ENCODE results near the gene CAV3.
A peak's percentile ranks its signal among the peaks of the same experiment; 100 is the strongest.

The CAV3 gene

DNA sequence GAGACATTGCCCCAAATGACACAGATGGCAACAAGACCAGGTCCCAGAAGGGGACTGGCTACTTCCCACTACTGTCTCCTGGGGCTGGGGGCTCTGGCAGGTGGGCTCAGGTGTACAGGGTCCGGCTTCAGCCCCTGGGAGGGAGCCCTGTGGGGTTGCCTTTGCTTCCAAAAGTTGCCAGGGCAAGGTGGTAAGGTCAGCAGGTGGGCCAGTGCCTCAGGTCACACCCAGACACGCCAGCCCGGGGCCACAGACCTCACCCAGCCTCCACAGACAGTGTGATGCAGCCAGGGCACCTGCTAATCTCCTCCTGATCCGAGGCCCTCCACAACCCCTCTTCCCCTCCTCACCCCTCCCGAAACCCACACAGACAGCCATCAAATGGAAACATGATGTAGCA lies 28.3 kb downstream of the CAV3 start:
- DNase-seq (ENCODE audit: low spot score) = no peak

DNA sequence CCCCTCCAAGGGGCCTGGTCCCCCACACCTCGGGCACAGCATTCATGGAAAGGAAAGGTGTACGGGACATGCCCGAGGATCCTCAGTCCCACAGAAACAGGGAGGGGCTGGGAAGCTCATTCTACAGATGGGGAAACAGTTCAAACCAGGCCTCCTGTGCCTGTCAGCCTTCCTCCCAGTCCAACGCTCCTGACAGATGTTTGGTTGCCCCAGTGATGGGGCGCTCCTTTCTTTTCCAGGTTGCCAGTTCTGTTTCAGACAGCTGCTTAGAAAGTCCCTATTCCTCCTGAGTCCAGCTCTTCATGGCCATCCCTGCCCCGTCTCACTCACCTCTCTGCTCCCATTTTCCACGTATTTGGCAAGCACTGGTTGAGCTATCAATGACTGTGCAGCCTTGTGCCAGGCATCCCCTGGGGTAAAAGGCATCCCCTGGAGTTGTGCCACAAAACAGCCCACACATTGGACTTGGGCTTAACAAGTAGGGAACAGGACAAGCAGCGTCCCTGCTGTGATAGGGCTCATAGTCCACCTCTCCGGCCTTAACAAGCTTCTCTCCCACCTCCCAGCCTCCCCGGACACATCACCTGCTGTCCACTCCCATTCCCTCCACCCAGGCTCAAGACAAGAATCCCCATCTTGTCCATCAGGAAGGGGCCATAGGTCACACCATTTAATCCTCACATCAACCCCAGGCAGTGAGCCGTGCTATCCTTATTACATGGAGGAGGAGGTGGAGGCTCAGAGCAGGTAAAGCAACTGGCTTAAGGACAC lies 29.2 kb downstream of the CAV3 start:
- no peak for DNase-seq (ENCODE audit: low spot score)

DNA sequence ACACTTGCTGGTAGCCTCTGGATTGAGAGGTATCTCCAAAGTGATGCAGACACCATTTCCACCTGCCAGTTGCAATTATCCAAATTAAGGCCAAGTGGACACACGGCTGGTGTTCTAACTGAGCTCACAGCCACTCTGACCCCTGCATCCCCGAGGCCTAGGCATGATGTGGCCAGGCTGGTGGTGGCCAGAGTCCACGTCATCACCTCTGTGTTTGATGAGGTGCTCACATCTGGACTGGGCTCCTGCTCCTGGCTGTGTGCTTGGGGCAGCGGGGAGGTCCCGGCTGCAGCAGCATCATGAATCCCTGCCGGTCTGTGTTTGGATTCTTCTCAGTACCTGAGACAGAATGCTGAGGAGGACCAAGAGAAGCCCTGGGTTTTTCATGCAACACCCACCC lies 30.9 kb downstream of the CAV3 start:
- DNase-seq (ENCODE audit: low spot score) = no peak

DNA sequence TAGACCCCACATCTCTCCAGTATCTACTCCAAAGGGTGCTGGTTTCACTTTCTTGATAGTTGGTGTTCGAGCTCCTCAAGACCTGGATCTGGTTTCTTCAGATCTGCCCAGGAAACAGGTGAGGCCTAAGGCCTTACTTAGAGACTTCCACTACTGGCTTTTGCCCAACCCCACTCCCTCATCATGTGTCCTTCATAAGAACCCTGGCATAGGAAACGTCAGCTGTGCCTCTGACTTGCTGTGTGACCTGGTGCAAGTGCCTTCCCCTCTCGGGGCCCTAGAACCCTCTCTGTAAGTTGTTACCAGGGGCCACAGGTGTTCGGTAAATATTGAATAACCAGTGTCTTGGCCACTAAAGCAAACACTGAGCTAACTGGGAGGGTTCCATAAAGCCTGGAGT lies 31.9 kb downstream of the CAV3 start:
- DNase-seq (ENCODE audit: low spot score) = no peak

DNA sequence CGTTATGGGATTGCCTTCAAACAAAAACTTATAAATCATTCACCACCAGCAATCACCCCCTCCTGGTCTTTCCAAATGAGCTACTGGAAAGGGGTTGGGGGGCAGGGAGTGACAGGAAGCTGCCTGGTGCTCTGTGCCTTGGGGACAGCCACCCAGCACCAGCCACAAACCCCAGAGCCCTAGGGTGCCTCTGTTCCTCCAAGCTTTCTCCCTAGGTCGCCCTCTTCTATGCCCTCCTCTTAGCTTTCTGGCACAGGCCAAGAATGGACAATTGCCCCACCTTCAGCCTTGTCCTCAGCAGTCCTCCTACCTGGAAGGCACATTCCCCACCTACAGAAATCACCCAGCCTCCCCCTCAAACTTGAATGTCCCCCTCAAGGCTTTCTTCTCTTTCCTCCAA lies 32.5 kb downstream of the CAV3 start:
- DNase-seq (ENCODE audit: low spot score) = no peak

DNA sequence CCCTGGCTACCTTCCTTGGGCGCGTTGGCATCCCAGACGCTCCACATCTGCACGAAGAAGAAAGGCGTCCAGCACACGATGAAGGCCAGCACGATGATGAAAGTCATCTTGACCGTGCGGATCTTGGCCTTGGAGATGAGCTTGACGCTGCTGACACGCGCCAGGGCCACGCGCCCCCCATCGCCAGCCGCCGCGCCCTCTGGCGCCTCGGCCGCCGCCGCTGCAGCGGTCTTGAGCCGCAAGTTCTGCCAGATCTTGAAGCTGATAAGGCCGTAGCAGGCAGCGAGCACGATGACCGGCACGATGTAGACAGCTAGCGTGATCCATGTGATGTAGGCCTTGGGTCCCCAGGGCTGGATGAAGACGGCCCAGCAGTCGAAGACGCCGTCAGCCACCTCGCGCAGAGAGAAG lies 33.7 kb downstream of the CAV3 start:
- DNase-seq (ENCODE audit: low spot score) = no peak

DNA sequence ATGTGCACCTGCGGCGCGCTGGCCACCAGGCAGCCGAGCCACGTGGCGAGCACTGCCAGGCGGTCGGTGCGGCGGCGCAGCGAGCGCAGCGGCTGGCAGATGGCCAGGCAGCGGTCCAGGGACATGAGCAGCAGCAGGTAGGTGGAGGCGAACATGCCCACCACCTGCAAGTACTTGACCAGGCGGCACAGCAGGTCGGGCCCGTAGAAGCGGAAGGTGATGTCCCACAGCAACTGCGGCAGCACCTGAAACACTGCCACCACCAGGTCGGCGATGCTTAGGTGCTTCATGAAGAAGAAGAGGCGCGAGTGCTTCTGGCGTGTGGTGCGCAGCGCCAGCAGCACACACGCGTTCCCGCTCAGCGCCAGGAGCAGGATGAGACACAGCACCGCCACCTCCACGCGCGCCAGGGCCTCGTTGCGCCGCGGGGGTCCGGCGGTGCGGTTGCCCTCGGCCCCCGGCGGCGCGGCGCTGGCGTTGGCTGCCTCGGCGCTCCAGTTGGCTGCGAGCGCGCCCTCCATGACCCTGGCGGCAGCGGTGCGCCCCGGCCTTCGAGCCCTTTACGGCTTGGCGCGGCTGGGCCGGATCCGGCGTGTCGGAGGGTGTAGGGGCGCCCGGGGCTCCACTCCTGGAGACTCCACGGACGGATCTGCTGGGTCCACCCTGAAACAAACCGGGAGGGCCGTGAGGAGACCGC lies 34.2 kb downstream of the CAV3 start:
- DNase-seq (ENCODE audit: low spot score) = no peak

DNA sequence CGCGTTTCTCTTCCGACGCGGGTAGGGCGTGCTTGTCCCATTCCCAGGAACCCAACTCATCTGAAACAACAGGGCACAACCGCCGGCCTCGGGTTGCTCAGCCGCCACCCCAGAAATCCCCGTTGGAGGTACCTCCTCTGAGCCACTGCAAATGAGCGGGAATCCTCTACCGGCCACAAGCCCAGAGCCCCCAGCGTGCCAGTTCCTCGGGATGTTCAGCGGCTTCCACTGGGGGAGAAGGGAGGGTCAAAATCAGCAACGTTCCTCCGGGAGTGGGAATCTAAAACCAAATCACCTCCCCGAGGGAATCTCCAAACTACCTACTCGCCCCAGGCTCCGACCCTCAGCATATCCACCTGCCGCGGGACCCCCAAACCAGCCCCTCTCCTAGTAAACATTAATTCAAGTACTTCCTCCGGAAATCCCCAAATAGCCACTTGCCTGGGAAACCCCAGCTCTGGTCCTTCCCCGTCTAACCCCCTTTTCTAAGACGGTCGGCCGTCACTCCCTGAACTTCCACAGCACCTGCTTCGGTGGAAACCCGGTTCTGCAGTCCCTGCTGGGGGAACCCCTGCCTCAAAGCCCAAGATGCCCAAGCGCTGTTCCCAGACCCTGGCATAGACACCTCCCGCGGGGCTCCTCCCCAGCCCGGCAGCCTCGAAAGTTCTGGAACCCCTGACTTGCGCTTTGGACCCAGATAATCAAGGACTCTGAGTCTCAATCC lies 34.9 kb downstream of the CAV3 start:
- no peak for DNase-seq (ENCODE audit: low spot score)

DNA sequence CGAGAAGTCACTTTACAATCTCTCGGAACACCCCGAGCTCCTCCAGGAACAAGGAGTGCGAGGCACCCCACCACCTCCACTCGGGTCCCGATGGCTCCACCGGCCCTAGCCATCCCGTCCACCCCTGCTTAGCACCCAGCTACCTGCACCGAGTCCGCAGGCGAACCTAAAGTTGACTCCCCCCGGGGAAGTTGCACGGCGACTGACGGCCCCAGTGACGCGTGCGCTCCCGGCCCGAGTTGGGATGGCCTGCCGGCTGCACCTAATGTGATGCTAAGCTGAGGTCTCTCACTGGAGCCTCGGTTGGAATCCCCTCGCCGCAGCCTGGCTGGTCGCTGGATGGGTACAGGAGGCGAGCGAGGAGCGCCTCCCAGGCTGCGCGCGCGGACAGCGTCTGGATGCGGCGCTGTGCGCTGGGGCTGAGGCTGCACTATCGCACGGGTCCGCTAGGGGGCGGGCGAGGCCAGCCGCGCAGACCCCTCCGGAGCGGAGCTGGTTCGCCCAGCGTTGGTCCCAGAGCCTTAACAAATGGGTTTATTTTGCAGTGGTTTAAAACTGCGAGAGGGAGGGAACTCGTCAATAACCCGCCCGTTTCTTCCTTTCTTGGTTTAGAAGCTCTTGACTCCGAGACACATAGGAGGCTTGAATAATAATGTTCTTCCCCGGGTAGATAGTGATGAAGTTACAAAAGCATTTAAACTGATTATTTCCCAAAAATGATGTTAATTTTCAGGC lies 35.7 kb downstream of the CAV3 start, which contains the start of gene OXTR:
Gene OXTR, minus strand, starts transcription at position 526 of the 735 bp plus-strand sequence. CDS start 1,426 bp downstream, outside the sequence.
- DNase-seq (ENCODE audit: low spot score) = peak; percentile 74

DNA sequence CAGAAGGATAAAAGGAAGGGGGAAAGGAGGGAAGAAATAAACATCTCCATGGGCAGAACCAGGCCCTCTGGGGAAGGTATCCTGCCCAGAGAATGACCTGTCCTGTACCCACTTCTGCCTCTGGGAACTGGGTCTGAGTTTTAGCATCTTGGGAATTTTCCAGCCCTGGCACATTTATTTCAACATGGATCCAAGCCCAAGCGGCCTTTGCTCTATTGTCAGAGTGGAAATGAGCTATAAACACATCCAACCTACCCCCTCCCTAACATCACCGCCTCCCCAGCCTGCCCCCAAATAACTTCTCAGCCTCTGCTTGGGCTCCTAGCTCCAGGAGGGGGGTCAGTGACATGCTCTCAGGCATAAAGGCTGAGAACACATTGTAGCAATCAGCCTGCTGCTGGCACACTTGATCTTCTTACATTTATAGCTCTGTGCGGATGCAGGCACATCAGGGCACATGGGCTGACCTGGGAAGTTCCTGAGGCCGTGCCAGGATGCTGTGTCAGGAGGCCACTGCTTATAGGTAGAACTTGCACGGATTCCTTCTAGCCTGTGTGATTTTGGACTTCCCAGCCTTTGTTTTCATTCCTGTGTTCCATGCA lies 40.4 kb downstream of the CAV3 start:
- DNase-seq (ENCODE audit: low spot score) = no peak

DNA sequence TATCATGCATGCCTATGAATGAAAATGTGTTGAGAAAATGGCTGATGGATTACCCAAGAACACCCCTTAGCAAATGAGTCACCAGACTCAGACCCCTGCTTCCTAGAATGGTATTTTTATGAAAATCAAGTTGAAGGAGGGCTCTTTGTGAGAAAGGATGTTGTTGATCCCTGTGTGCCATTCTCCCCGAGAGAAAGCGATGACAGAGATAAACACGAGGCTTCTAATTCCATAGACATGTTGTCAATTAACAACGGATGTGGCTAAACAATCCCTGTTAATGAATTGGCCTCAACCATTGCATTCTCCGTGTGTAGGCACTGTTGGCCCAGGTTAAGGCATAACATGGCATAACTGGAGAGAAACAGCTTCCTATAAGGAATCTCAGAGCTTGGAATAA lies 41.6 kb downstream of the CAV3 start:
- no peak for DNase-seq (ENCODE audit: low spot score)

DNA sequence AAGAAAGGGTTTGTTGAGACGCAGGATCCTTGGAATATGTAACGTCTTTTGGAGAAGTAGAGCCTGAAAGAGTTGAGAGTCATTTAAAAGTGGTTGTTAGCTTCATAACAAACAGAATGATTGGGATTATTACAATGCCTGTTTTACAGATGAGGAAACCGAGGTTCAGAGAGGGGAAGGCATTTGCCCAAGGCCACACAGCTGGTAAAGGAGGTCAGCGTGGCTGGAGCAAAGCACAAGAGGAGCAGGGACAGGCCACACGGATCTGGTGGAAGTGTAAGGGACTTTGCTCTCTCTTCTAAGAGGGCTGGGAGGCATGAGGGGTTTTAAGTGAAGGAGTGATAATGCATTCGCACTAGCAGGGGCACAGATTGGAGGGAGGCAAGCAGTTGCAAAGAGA lies 42.0 kb downstream of the CAV3 start:
- no peak for DNase-seq (ENCODE audit: low spot score)

DNA sequence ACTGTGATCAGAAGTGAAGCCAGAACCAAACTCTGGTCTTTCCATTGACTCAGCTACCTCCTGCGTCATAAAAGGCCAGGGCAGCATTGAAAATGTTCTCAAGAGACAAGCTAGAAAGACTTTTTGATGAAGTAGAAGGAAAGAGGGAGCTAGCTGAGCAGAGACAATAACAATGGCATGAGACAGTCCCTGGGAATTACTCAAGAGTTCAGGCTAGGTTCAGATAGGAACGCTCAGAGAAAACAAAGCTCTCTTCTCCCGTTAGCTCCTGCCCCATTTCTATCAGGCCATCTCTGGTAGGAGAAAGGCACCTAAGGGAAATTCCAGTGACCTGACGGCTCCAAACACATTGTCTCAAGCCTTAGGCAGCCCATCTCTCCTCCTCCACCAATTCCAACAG lies 42.8 kb downstream of the CAV3 start:
- DNase-seq (ENCODE audit: low spot score) = no peak

DNA sequence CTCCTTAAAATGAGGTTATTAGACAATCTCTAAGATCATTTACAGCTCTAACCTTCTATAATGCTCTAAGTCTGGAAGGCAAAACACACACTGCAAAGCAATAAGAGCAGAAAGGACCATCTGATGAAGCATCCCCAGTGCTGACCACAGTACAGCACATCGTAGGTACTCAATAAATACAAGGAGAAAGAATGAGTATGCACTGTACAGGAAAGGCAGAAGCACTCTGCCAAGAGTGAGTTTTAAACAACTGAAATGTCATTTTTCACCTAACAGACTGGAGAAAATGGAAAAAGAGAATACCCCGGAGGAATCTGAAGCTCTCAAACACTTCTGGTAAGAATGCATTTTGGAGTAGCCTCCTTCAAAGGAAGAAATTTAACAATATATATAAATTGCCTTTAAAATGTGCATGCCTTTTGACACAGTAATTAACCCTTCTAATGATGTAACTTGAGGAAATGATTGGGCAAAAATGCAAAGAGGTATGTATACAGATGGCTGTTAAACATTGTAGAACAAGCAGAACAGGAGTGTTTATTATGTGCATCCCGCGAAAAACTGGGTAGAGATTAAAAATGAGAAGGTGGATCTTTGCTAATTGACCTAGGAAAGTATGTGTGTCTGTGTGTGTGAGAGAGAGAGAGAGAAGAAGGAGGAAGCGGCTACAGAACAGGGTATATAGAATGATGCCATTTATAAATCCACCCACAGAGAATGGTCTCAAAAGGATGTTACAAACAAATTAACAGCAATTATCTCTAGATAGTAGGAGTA lies 43.8 kb downstream of the CAV3 start:
- no peak for DNase-seq (ENCODE audit: low spot score)

DNA sequence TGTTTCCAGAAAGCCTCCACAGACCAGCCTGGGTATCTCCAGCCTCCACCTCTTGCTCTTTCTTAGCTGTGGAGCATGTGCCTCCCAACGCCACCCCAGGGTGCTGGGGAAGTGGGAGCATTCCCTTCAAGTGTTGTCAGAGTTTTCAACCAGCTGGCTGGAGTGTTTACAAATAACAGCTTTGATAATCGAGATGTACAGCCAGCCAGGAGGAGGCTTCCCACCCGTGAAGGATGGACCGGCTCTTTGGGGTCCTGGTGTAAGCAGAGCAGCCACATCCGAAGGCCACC lies 44.3 kb downstream of the CAV3 start:
- DNase-seq (ENCODE audit: low spot score) = no peak

DNA sequence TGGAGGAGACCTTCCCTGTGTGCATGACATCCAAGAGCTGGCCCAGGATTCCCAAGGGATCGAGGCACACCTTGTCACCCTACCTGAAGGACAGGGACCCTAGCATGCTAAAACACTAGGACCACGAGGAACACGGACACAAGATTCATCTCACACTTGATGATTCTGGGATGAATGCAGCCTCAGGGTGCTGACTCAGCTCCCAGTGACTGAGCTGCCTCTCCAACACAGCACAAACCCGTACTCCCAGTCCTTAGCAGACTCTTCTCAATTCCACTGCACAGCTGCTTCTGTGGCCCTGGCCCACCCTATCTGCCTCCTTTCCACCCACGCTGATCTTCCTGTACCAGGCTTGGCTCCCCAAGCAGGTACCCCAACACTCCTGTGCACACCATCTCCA lies 44.9 kb downstream of the CAV3 start:
- DNase-seq (ENCODE audit: low spot score) = no peak

DNA sequence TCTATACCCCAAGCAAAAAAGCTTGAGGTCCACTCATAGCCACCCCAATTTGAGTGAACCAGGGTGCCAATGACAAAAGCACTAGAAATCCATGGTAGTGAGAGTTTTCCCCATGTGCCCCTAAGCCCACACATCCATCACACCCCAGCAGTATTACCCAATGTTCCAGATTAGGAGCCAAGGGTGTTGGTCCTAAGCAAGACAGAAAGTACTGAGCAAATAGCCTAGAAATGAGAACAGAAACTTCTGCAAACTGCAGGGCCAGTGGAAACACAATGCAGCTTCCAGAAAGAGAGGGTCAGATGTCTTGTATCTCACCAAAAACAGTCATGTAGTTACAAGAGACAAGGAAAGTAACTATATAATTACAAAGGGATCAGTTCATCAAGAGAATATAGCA lies 46.7 kb downstream of the CAV3 start:
- DNase-seq (ENCODE audit: low spot score) = no peak

DNA sequence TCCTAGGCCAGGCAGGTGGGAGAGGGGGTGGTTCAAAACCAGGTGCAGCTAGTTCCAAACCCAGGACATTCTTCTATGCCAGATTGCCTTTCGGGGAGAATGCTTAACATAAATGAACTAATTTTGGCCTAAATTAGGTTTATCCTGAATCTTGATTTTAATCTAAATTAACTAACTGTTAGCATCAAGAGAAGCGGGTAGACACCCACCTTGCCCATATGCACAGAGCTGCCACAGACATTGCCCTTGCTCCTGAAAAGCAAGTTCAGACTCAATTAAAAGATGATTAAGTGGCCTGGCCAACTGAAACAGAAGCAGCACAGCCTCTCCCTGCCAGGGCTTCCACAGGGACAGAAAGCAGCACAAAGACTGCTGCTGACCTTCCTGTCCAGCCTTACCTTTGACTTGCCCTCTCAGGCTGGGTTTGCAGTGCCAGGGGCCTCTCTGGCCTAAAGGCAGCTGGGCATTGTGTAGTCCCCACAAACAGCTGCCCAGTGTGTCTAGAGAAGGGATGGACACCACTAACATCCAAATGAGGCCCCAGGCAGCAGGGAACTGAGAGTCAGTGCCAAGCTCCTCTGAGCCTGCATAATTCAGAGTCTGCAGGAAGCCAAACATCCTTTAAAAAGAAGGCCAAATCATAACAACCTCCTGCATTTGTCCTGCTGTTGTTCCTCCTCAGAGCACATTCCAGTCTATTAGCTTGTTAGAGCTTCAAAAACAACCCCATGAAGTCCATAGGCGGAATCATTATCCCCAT lies 51.3 kb downstream of the CAV3 start:
- no peak for DNase-seq (ENCODE audit: low spot score)

DNA sequence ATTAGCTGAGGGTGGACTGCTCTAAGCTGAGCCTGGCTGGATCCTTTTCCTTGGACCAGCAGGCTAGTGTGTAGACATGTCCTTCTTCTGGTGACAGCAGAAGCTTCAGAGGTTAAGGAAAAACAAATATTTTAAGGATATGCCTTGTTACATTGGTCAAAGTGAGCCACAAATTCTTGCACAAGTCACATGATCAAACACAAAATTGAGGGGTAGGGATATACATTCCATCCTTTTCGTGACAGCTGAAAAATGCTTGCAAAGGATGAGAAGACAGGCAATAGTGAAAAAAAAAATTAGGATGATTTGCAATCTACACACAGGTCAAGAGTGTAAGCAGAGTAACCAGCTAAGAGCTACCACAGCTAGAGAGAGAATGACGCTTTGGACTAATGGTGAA lies 56.9 kb downstream of the CAV3 start:
- DNase-seq (ENCODE audit: low spot score) = no peak

DNA sequence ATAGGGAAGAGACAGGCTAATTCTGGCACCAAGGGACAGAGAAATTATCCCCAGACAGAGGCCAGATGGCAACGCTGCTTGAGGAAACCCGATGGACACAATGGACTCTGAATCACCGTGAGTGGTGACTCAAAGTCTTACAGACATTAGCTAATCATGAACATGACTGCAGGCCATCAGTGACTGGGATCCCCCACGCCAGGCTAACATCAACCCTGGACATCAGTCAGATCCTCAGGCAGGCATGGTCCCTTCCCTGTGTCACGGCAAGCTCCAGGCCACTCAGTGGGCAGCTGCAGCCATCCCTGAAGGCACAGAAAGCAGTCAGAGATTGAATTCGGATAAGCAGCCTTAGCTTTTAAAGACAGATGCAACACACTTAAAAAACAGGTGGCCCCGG lies 59.6 kb downstream of the CAV3 start:
- DNase-seq (ENCODE audit: low spot score) = no peak

DNA sequence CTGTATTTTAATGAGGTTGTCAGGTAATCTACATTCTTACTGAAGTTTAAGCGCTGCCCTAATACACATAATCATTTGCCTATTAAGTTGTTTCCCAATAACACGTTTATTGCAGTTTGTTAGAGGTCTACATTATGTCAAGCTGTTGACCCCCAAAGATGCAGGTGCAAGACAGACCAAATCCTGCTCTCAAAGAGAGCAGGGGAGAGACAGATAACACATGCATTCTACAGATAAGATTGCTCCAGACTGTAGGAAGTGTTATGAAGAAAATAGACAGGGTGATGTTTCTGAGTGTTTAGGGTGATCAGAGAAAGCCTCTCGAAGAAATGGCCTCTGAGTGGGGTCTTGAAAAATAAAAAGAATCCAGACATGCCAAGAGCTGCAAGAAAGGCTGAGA lies 60.6 kb downstream of the CAV3 start:
- DNase-seq (ENCODE audit: low spot score) = no peak
